GM12878 (cell line): Measurements from ENCODE around the gene SPATA1. TPM values are rescaled to one million over a fixed set of nuclear protein-coding genes. Genes with fewer than 3 reads are reported as not detected.
A peak's percentile ranks its signal among the peaks of the same experiment; 100 is the strongest.

Experiments used
- ATAC-seq: fragments of 200-7000 bp; cut with Tn5 transposase; 3 replicates; pipeline ENCODE4 v1.9.1; 2020; ENCODE audit warnings: mild to moderate bottlenecking, moderate library complexity
- BruUV-seq: library from RNA; stranded (reverse); fragments of 400-500 nt; replicated peaks from 2 replicates; lab custom pipeline; 2021; lab: Mats Ljungman, UMichigan
- CTCF ChIA-PET: fragments of 300-600 bp; sonication (Branson Sonifier 250); formaldehyde crosslinking; extraction: SDS; loops from one replicate; lab custom pipeline; 2021; ENCODE audit warnings: inconsistent platforms; lab: Yijun Ruan, JAX
- POLR2A ChIA-PET: fragments of 350-600 bp; formaldehyde crosslinking; extraction: SDS; loops from one replicate; lab custom pipeline; 2021; ENCODE audit warnings: inconsistent platforms; lab: Charles Lee
- RAD21 ChIA-PET: fragments of 300-600 bp; sonication (Branson Sonifier 250); formaldehyde crosslinking; loops from one replicate; lab custom pipeline; 2023; ENCODE audit warnings: antibody characterized with exemption; ENCODE audit not compliant: unreplicated experiment; lab: Charles Lee
- SMC1A ChIA-PET: fragments of 300-600 bp; sonication (Branson Sonifier 250); formaldehyde crosslinking; loops from one replicate; lab custom pipeline; 2023; ENCODE audit not compliant: unreplicated experiment, uncharacterized antibody; lab: Charles Lee
- DNase-seq: peaks from one replicate; pipeline ENCODE4 v3.0.0-alpha.2; 2011; ENCODE audit warnings: low read depth, low spot score
- FAIRE-seq: peaks from 3 replicates; lab custom pipeline; 2011; peaks lifted over from hg19 to GRCh38; lab: Jason Lieb, UNC
- H2AFZ ChIP-seq: 2 replicates; pipeline ENCODE4 v1.6.0; 2011; ENCODE audit warnings: low read depth, low read length, control low read depth; ENCODE audit not compliant: control insufficient read depth
- H3K27ac ChIP-seq: 2 replicates; pipeline ENCODE4 v1.5.1; 2011; ENCODE audit warnings: control low read depth; ENCODE audit not compliant: control insufficient read depth, insufficient read depth
- H3K27me3 ChIP-seq, 2 experiments: replicated peaks in 1 of 2; 2 replicates each; pipeline versions ENCODE4 v1.6.0 to v1.6.1; 2011; ENCODE audit warnings: low read length in 1 of 2; ENCODE audit not compliant: control insufficient read depth in 2 of 2, insufficient read depth in 2 of 2
- H3K36me3 ChIP-seq, 2 experiments: 2 replicates each; pipeline ENCODE4 v1.5.1; 2011; ENCODE audit warnings: low read length in 1 of 2; ENCODE audit not compliant: control insufficient read depth in 2 of 2, insufficient read depth in 2 of 2
- H3K4me1 ChIP-seq: 2 replicates; pipeline ENCODE4 v1.6.1; 2011; ENCODE audit warnings: mild to moderate bottlenecking, low read length, moderate library complexity, mixed read lengths; ENCODE audit not compliant: control insufficient read depth, insufficient read depth
- H3K4me2 ChIP-seq: 2 replicates; pipeline ENCODE4 v1.6.0; 2011; ENCODE audit warnings: control low read depth; ENCODE audit not compliant: control insufficient read depth, insufficient read depth
- H3K4me3 ChIP-seq: fragments of 200-600 bp; sonication (generic); 2 replicates; pipeline ENCODE4 v1.5.1; 2016
- H3K79me2 ChIP-seq: 2 replicates; pipeline ENCODE4 v1.6.0; 2011; ENCODE audit warnings: low read length; ENCODE audit not compliant: control insufficient read depth, insufficient read depth
- H3K9ac ChIP-seq: 2 replicates; pipeline ENCODE4 v1.8.0; 2011; ENCODE audit warnings: low read length, control low read depth, mixed read lengths; ENCODE audit not compliant: control insufficient read depth, insufficient read depth
- H3K9me3 ChIP-seq: replicated peaks from 3 replicates; pipeline ENCODE4 v1.5.1; 2011; ENCODE audit warnings: mild to moderate bottlenecking, low read length; ENCODE audit not compliant: control insufficient read depth, insufficient read depth
- H4K20me1 ChIP-seq: 2 replicates; pipeline ENCODE4 v1.6.0; 2011; ENCODE audit not compliant: control insufficient read depth, insufficient read depth
- ATF7 ChIP-seq: fragments of 450-650 bp; IDR thresholded peaks from 2 replicates; pipeline ENCODE4 v1.6.1; 2016; ENCODE audit warnings: low read depth, mild to moderate bottlenecking
- GABPA ChIP-seq: IDR thresholded peaks from 2 replicates; pipeline ENCODE4 v1.6.1; 2014; ENCODE audit warnings: antibody characterized with exemption, low read depth, mild to moderate bottlenecking, inconsistent platforms
- MEF2B ChIP-seq: fragments of 450-650 bp; IDR thresholded peaks from 2 replicates; pipeline ENCODE4 v1.6.1; 2018; ENCODE audit warnings: mild to moderate bottlenecking, moderate library complexity; ENCODE audit not compliant: partially characterized antibody, poor library complexity, severe bottlenecking
- NFYA ChIP-seq: IDR thresholded peaks from 2 replicates; pipeline ENCODE4 v1.6.1; 2011; ENCODE audit warnings: low read depth, mild to moderate bottlenecking, low read length, improper control_type of control experiment, borderline replicate concordance
- NR2C1 ChIP-seq: fragments of 450-650 bp; IDR thresholded peaks from 2 replicates; pipeline ENCODE4 v1.6.1; 2017; ENCODE audit warnings: antibody characterized with exemption, mild to moderate bottlenecking, moderate library complexity
- RAD21 ChIP-seq: IDR thresholded peaks from 2 replicates; pipeline ENCODE4 v1.6.1; 2011; ENCODE audit warnings: mild to moderate bottlenecking, low read depth, low read length, moderate library complexity; ENCODE audit not compliant: insufficient read depth
- SMAD1 ChIP-seq: fragments of 450-650 bp; IDR thresholded peaks from 2 replicates; pipeline ENCODE4 v1.6.1; 2018; ENCODE audit warnings: mild to moderate bottlenecking, low read depth; ENCODE audit not compliant: partially characterized antibody
- SREBF1 ChIP-seq: IDR thresholded peaks from 2 replicates; pipeline ENCODE4 v1.6.1; 2012; ENCODE audit warnings: mild to moderate bottlenecking, low read length
- TCF12 ChIP-seq: IDR thresholded peaks from 2 replicates; pipeline ENCODE4 v1.6.1; 2011; ENCODE audit warnings: low read depth, mild to moderate bottlenecking, low read length
- ZNF207 ChIP-seq: fragments of 450-650 bp; IDR thresholded peaks from 2 replicates; pipeline ENCODE4 v1.6.1; 2014; ENCODE audit warnings: antibody characterized with exemption, mild to moderate bottlenecking, borderline replicate concordance
- ZNF217 ChIP-seq: fragments of 450-650 bp; IDR thresholded peaks from 2 replicates; pipeline ENCODE4 v1.6.1; 2017; ENCODE audit warnings: antibody characterized with exemption, mild to moderate bottlenecking
- ZNF687 ChIP-seq: fragments of 450-650 bp; IDR thresholded peaks from 2 replicates; pipeline ENCODE4 v1.6.1; 2017; ENCODE audit warnings: mild to moderate bottlenecking, moderate library complexity
- WGBS: methylation state at CpG from one replicate; pipeline ENCODE4 v1.1.6; 2016; ENCODE audit warnings: low lambda C conversion rate; ENCODE audit not compliant: insufficient replicate concordance, insufficient coverage; ENCODE audit errors: missing lambda C conversion rate; 5-methylcytosine and 5-hydroxymethylcytosine counted together
- in situ Hi-C: fragments of 300-500 bp; cut with MboI; formaldehyde crosslinking; loops from 9 replicates; pipeline ENCODE4 v1.14.3; 2018; ENCODE audit warnings: mixed read lengths
- intact Hi-C: fragments of 100-400 bp; cut with micrococcal nuclease; formaldehyde crosslinking; loops from one replicate; pipeline ENCODE4 v1.14.2; 2022; ENCODE audit not compliant: unreplicated experiment
- polyA plus RNA-seq, 11 experiments: library from polyadenylated mRNA; depleted of rRNA in 4 of 11; unstranded in 6 of 11; stranded (reverse) in 5 of 11; fragments of >200 nt; fragmentation: Nextera tagmentation in 4 of 11; fragmentation: Illumina TruSeq in 1 of 11; extraction: Ambion mirVana in 4 of 11; extraction: Trizol in 1 of 11; gene quantifications; 1 replicate in 1 of 11; 2 replicates in 10 of 11; pipeline versions ENCODE4 v1.2.1 to v1.2.3, GENCODE V29; 2011 to 2016; ENCODE audit warnings: inconsistent platforms in 2 of 11, missing spikeins in 2 of 11, low read depth in 1 of 11
- total RNA-seq, 4 experiments: library from RNA; depleted of rRNA in 3 of 4; stranded (reverse); fragments of >200 nt in 3 of 4; fragmentation: Illumina TruSeq in 1 of 4; extraction: Trizol in 1 of 4; gene quantifications; 2 replicates each; pipeline versions ENCODE4 v1.2.1 to v1.2.3, GENCODE V29; 2013 to 2021

The SPATA1 gene
- total and polyA plus RNA-seq, 10 of the 15 experiments (the other 5 are each of a cell fraction or from before 2014, with no cell fraction given): 0.74 to 2.4 (median 1.9) TPM

DNA sequence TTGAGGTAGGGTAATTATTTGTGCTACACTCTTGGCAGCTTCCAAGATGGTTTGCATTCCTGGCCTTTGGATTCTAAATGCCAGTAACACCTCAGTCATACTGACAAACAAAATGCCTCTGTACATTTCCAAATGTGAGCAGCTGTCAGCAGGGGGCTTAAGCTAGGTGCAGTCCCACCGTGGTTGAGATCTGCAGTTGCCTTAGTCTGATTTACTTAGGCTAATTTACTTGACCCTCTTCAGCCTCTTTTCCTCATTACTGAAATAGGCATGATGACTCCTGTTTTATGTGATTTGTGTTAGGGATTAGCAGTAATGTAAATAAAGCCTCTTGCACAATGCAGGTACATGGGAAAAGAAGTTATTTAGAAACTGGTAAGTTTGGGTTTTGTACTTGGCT lies 13.5 kb upstream of the SPATA1 start (continued):
- TF ChIP-seq RAD21 (no peak), GABPA (no peak), ATF7 (no peak), TCF12 (no peak)

DNA sequence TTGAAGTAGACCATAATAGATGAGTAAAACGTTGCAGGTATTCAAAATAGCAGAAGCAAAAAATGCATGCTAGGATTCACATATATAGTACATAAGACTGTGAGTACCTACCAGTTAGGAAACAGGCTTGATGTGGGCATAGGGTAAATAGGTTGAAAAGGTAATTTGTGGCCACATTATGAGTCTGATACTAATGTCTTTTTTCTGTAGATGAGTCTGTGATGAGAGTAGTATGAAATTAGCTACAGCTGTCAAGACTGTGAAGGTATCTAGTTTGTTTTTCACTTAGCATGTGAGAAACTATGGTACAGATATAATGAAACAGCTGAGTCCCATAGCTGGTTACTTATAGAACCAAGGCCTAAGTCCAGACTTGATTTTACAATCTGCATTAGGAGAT lies 12.4 kb upstream of the SPATA1 start:
- peak; percentile 49 for ATAC-seq
- Histone ChIP-seq H3K9me3 (no peaks in the 10 kb centered on the region), H3K4me1 (no peaks in the 10 kb centered on the region; the same call in 1 of the 2 replicates), H3K27ac (no peak overlapping the region), H4K20me1 (no peaks in the 10 kb centered on the region), H3K4me3 (no peak overlapping the region), H3K36me3 (peaks cover 1 to 31% of the 10 kb centered on the region in 2 experiments), H3K9ac (no peak overlapping the region), H2AFZ (no peak overlapping the region), H3K27me3 (no peaks in the 10 kb centered on the region)
- ChIA-PET SMC1A (interaction anchor here (2.3 kb wide), 1 partner anchor 10 kb away, joined by 12 read pairs; no protein-coding TSS in a partner anchor), POLR2A (interaction anchor here (1.2 to 1.8 kb wide), 3 partner anchors 10 to 15 kb away, joined by 3 to 7 read pairs (median 5); partner anchors contain the start of genes GNG5, RPF1 and SPATA1), RAD21 (no interaction called here)
- no peak for FAIRE-seq
- 0% methylated on average over 1 of the region's 1 CpG for WGBS
- DNase-seq: no peak
- BruUV-seq: no TSS peak
- intact Hi-C loops: no loop called here
- TF ChIP-seq ZNF207: no peak
- no peak for TF ChIP-seq MEF2B
- no peak for TF ChIP-seq NFYA
- no peak for TF ChIP-seq RAD21
- TF ChIP-seq NR2C1: no peak
- no peak for TF ChIP-seq SMAD1
- TF ChIP-seq ZNF217: no peak
- TF ChIP-seq ZNF687: no peak
- no peak for TF ChIP-seq SREBF1
- TF ChIP-seq, all 136 proteins: peak for 0
- in situ Hi-C loops: no loop called here
- H3K4me2 ChIP-seq: no peak overlapping the region
- CTCF ChIA-PET: no interaction called here
- H3K79me2 ChIP-seq: no peaks in the 10 kb centered on the region; the same call in none of the 2 replicates
